ENCODE data around the gene NDUFB1.

NDUFB1 gene

GRCh38 chr14:92093320-92093719 is 28.2 kb downstream of the NDUFB1 start:
- DNase-seq (ENCODE audit: low spot score), result no peak

- no peak for DNase-seq (ENCODE audit: low spot score)
These were observed 33.0 kb downstream of the NDUFB1 start for GRCh38 chr14:92088494-92088893.

GRCh38 chr14:92074555-92074954 is 47.0 kb downstream of the NDUFB1 start:
- no peak for DNase-seq (ENCODE audit: low spot score)
